GM12878 (cell line): Measurements from ENCODE around the gene CMSS1. TPM values are rescaled to one million over a fixed set of nuclear protein-coding genes. Genes with fewer than 3 reads are reported as not detected.

Experiments used
- ATAC-seq: fragments of 200-7000 bp; cut with Tn5 transposase; 3 replicates; pipeline ENCODE4 v1.9.1; 2020; ENCODE audit warnings: mild to moderate bottlenecking, moderate library complexity
- BruUV-seq: library from RNA; stranded (reverse); fragments of 400-500 nt; replicated peaks from 2 replicates; lab custom pipeline; 2021; lab: Mats Ljungman, UMichigan
- CTCF ChIA-PET: fragments of 300-600 bp; sonication (Branson Sonifier 250); formaldehyde crosslinking; extraction: SDS; loops from one replicate; lab custom pipeline; 2021; ENCODE audit warnings: inconsistent platforms; lab: Yijun Ruan, JAX
- POLR2A ChIA-PET: fragments of 350-600 bp; formaldehyde crosslinking; extraction: SDS; loops from one replicate; lab custom pipeline; 2021; ENCODE audit warnings: inconsistent platforms; lab: Charles Lee
- RAD21 ChIA-PET: fragments of 300-600 bp; sonication (Branson Sonifier 250); formaldehyde crosslinking; loops from one replicate; lab custom pipeline; 2023; ENCODE audit warnings: antibody characterized with exemption; ENCODE audit not compliant: unreplicated experiment; lab: Charles Lee
- SMC1A ChIA-PET: fragments of 300-600 bp; sonication (Branson Sonifier 250); formaldehyde crosslinking; loops from one replicate; lab custom pipeline; 2023; ENCODE audit not compliant: unreplicated experiment, uncharacterized antibody; lab: Charles Lee
- DNase-seq: peaks from one replicate; pipeline ENCODE4 v3.0.0-alpha.2; 2011; ENCODE audit warnings: low read depth, low spot score
- FAIRE-seq: peaks from 3 replicates; lab custom pipeline; 2011; peaks lifted over from hg19 to GRCh38; lab: Jason Lieb, UNC
- H2AFZ ChIP-seq: 2 replicates; pipeline ENCODE4 v1.6.0; 2011; ENCODE audit warnings: low read depth, low read length, control low read depth; ENCODE audit not compliant: control insufficient read depth
- H3K27ac ChIP-seq: 2 replicates; pipeline ENCODE4 v1.5.1; 2011; ENCODE audit warnings: control low read depth; ENCODE audit not compliant: control insufficient read depth, insufficient read depth
- H3K27me3 ChIP-seq, 2 experiments: replicated peaks in 1 of 2; 2 replicates each; pipeline versions ENCODE4 v1.6.0 to v1.6.1; 2011; ENCODE audit warnings: low read length in 1 of 2; ENCODE audit not compliant: control insufficient read depth in 2 of 2, insufficient read depth in 2 of 2
- H3K36me3 ChIP-seq, 2 experiments: 2 replicates each; pipeline ENCODE4 v1.5.1; 2011; ENCODE audit warnings: low read length in 1 of 2; ENCODE audit not compliant: control insufficient read depth in 2 of 2, insufficient read depth in 2 of 2
- H3K4me1 ChIP-seq: 2 replicates; pipeline ENCODE4 v1.6.1; 2011; ENCODE audit warnings: mild to moderate bottlenecking, low read length, moderate library complexity, mixed read lengths; ENCODE audit not compliant: control insufficient read depth, insufficient read depth
- H3K4me2 ChIP-seq: 2 replicates; pipeline ENCODE4 v1.6.0; 2011; ENCODE audit warnings: control low read depth; ENCODE audit not compliant: control insufficient read depth, insufficient read depth
- H3K4me3 ChIP-seq: fragments of 200-600 bp; sonication (generic); 2 replicates; pipeline ENCODE4 v1.5.1; 2016
- H3K79me2 ChIP-seq: 2 replicates; pipeline ENCODE4 v1.6.0; 2011; ENCODE audit warnings: low read length; ENCODE audit not compliant: control insufficient read depth, insufficient read depth
- H3K9ac ChIP-seq: 2 replicates; pipeline ENCODE4 v1.8.0; 2011; ENCODE audit warnings: low read length, control low read depth, mixed read lengths; ENCODE audit not compliant: control insufficient read depth, insufficient read depth
- H3K9me3 ChIP-seq: replicated peaks from 3 replicates; pipeline ENCODE4 v1.5.1; 2011; ENCODE audit warnings: mild to moderate bottlenecking, low read length; ENCODE audit not compliant: control insufficient read depth, insufficient read depth
- H4K20me1 ChIP-seq: 2 replicates; pipeline ENCODE4 v1.6.0; 2011; ENCODE audit not compliant: control insufficient read depth, insufficient read depth
- EGR1 ChIP-seq, 2 experiments: IDR thresholded peaks; 1 replicate in 1 of 2; 2 replicates in 1 of 2; pipeline ENCODE4 v1.6.1; 2011 to 2012; ENCODE audit warnings: low read depth in 2 of 2, low read length in 2 of 2, borderline replicate concordance in 1 of 2, mild to moderate bottlenecking in 1 of 2, moderate library complexity in 1 of 2
- ETV6 ChIP-seq, 2 experiments: fragments of 450-650 bp in 1 of 2; IDR thresholded peaks in 1 of 2; conservative IDR thresholded peaks in 1 of 2; 2 replicates each; pipeline ENCODE4 v1.6.1; 2014; ENCODE audit warnings: antibody characterized with exemption in 1 of 2, borderline replicate concordance in 1 of 2, low read depth in 1 of 2, mild to moderate bottlenecking in 1 of 2, moderate library complexity in 1 of 2
- FOS ChIP-seq: IDR thresholded peaks from 3 replicates; pipeline ENCODE4 v1.6.1; 2011; ENCODE audit warnings: borderline replicate concordance; ENCODE audit not compliant: insufficient read length; ENCODE audit errors: extremely low read depth
- IRF3 ChIP-seq: fragments of 450-650 bp; IDR thresholded peaks from 2 replicates; pipeline ENCODE4 v1.6.1; 2014; ENCODE audit warnings: mild to moderate bottlenecking
- KAT2A ChIP-seq: conservative IDR thresholded peaks from 2 replicates; pipeline ENCODE4 v1.6.1; 2011; ENCODE audit warnings: low read depth, low read length; ENCODE audit not compliant: control insufficient read depth
- KDM1A ChIP-seq: fragments of 200-600 bp; sonication (generic); IDR thresholded peaks from 2 replicates; pipeline ENCODE4 v1.6.1; 2016; ENCODE audit warnings: borderline replicate concordance
- MEF2B ChIP-seq: fragments of 450-650 bp; IDR thresholded peaks from 2 replicates; pipeline ENCODE4 v1.6.1; 2018; ENCODE audit warnings: mild to moderate bottlenecking, moderate library complexity; ENCODE audit not compliant: partially characterized antibody, poor library complexity, severe bottlenecking
- NBN ChIP-seq: fragments of 450-650 bp; IDR thresholded peaks from 2 replicates; pipeline ENCODE4 v1.6.1; 2016
- NFYB ChIP-seq: IDR thresholded peaks from 2 replicates; pipeline ENCODE4 v1.6.1; 2011; ENCODE audit warnings: low read depth, mild to moderate bottlenecking, low read length, improper control_type of control experiment, moderate library complexity; ENCODE audit not compliant: insufficient read depth
- PKNOX1 ChIP-seq: fragments of 450-650 bp; IDR thresholded peaks from 2 replicates; pipeline ENCODE4 v1.6.1; 2016; ENCODE audit warnings: mild to moderate bottlenecking
- RCOR1 ChIP-seq: conservative IDR thresholded peaks from 2 replicates; pipeline ENCODE4 v1.6.1; 2012; ENCODE audit warnings: low read depth, low read length, improper control_type of control experiment
- SPI1 ChIP-seq: IDR thresholded peaks from 2 replicates; pipeline ENCODE4 v1.6.1; 2011; ENCODE audit warnings: low read depth, mild to moderate bottlenecking, low read length, moderate library complexity, borderline replicate concordance; ENCODE audit not compliant: insufficient read depth
- SREBF1 ChIP-seq: IDR thresholded peaks from 2 replicates; pipeline ENCODE4 v1.6.1; 2012; ENCODE audit warnings: mild to moderate bottlenecking, low read length
- TCF3 ChIP-seq: IDR thresholded peaks from 2 replicates; pipeline ENCODE4 v1.6.1; 2012; ENCODE audit warnings: low read depth, mild to moderate bottlenecking, low read length, borderline replicate concordance; ENCODE audit not compliant: insufficient read depth
- ZZZ3 ChIP-seq: IDR thresholded peaks from 2 replicates; pipeline ENCODE4 v1.6.1; 2011; ENCODE audit warnings: low read depth; ENCODE audit not compliant: control insufficient read depth, insufficient read length
- WGBS: methylation state at CpG from one replicate; pipeline ENCODE4 v1.1.6; 2016; ENCODE audit warnings: low lambda C conversion rate; ENCODE audit not compliant: insufficient replicate concordance, insufficient coverage; ENCODE audit errors: missing lambda C conversion rate; 5-methylcytosine and 5-hydroxymethylcytosine counted together
- in situ Hi-C: fragments of 300-500 bp; cut with MboI; formaldehyde crosslinking; loops from 9 replicates; pipeline ENCODE4 v1.14.3; 2018; ENCODE audit warnings: mixed read lengths
- intact Hi-C: fragments of 100-400 bp; cut with micrococcal nuclease; formaldehyde crosslinking; loops from one replicate; pipeline ENCODE4 v1.14.2; 2022; ENCODE audit not compliant: unreplicated experiment
- polyA plus RNA-seq, 11 experiments: library from polyadenylated mRNA; depleted of rRNA in 4 of 11; unstranded in 6 of 11; stranded (reverse) in 5 of 11; fragments of >200 nt; fragmentation: Nextera tagmentation in 4 of 11; fragmentation: Illumina TruSeq in 1 of 11; extraction: Ambion mirVana in 4 of 11; extraction: Trizol in 1 of 11; gene quantifications; 1 replicate in 1 of 11; 2 replicates in 10 of 11; pipeline versions ENCODE4 v1.2.1 to v1.2.3, GENCODE V29; 2011 to 2016; ENCODE audit warnings: inconsistent platforms in 2 of 11, missing spikeins in 2 of 11, low read depth in 1 of 11
- total RNA-seq, 4 experiments: library from RNA; depleted of rRNA in 3 of 4; stranded (reverse); fragments of >200 nt in 3 of 4; fragmentation: Illumina TruSeq in 1 of 4; extraction: Trizol in 1 of 4; gene quantifications; 2 replicates each; pipeline versions ENCODE4 v1.2.1 to v1.2.3, GENCODE V29; 2013 to 2021

The CMSS1 gene
- total and polyA plus RNA-seq, 10 of the 15 experiments (the other 5 are each of a cell fraction or from before 2014, with no cell fraction given): 31.0 to 118 (median 70.1) TPM

DNA sequence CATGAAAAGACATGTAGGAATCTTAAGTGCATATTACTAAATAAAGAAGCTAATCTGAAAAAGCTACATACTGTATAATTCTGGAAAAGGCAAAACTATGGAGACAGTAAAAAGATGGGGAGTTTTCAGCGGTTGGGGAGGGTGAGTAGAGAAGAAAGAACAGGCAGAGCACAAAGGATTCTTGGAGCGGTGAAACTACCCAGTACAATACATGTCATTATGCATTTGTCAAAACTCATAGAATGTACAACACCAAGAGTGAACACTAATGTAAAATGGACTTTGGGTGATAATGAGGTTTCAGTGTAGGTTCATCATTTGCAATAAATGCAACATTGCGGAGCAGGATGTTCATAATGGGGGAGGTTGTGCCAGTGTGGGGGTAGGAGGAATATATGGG, 45.5 kb upstream of the CMSS1 start:
- 60% methylated on average over 3 of the region's 3 CpGs for WGBS
- Histone ChIP-seq H3K27ac (no peak overlapping the region), H3K4me1 (no peaks in the 10 kb centered on the region), H3K9ac (no peak overlapping the region), H3K36me3 (no peaks in the 10 kb centered on the region), H3K4me3 (no peak overlapping the region), H3K27me3 (no peaks in the 10 kb centered on the region; a peak in 1 of 4 replicates), H3K9me3 (no peaks in the 10 kb centered on the region), H2AFZ (no peak overlapping the region), H3K4me2 (no peak overlapping the region), H3K79me2 (no peaks in the 10 kb centered on the region), H4K20me1 (no peaks in the 10 kb centered on the region)
- ChIA-PET POLR2A (no interaction called here), RAD21 (no interaction called here), CTCF (no interaction called here), SMC1A (interaction anchor here (1.1 kb wide), 1 partner anchor 12 kb away, joined by 4 read pairs; no protein-coding TSS in a partner anchor)
- intact Hi-C loops (no loop called here), in situ Hi-C loops (loop anchor here (25.0 kb wide), 1 partner anchor 1160 kb away; no protein-coding TSS in a partner anchor)
- ATAC-seq (no peak), DNase-seq (no peak), FAIRE-seq (no peak)
- BruUV-seq: no TSS peak
- TF ChIP-seq IRF3 (no peak), SREBF1 (no peak), FOS (no peak), EGR1 (IDR thresholded peaks at IDR 0.05; ENCODE audit: borderline replicate concordance in 1 of 2, low read depth in 2 of 2, low read length in 2 of 2) (no peak), ZZZ3 (no peak), ETV6 (conservative IDR thresholded peaks at IDR 0.05 in 1 of 2, IDR thresholded peaks at IDR 0.05 in 1 of 2; ENCODE audit: borderline replicate concordance in 1 of 2, low read depth in 1 of 2) (no peak), KAT2A (no peak), NFYB (no peak), SPI1 (no peak), KDM1A (no peak), NBN (no peak), PKNOX1 (no peak), TCF3 (no peak), RCOR1 (no peak), MEF2B (no peak)
